Prostate gland (tissue), 2 donors: ENCODE measurements around the gene FAM240B. TPM values are rescaled to one million over a fixed set of nuclear protein-coding genes. Genes with fewer than 3 reads are reported as not detected.

ENCODE experiments used
- DNase-seq: peaks from one replicate; pipeline ENCODE4 v3.0.0-alpha.2; 2019; ENCODE audit warnings: low spot score
- H3K27ac ChIP-seq, 2 donors: fragments of 200-600 bp; sonication (generic); 2 replicates each; pipeline ENCODE4 v1.5.1; 2017 to 2019
- H3K27me3 ChIP-seq: fragments of 200-600 bp; sonication (generic); replicated peaks from 2 replicates; pipeline ENCODE4 v1.5.1; 2019; ENCODE audit not compliant: insufficient read depth
- H3K36me3 ChIP-seq, 2 donors: fragments of 200-600 bp; sonication (generic); 1 replicate in 1 of 2; 2 replicates in 1 of 2; pipeline versions ENCODE4 v1.5.1 to v1.8.1; 2017 to 2019
- H3K4me1 ChIP-seq: fragments of 200-600 bp; sonication (generic); replicated peaks from 2 replicates; pipeline ENCODE4 v1.5.1; 2019
- H3K4me3 ChIP-seq, 2 donors: fragments of 200-600 bp; sonication (generic); 2 replicates each; pipeline ENCODE4 v1.5.1; 2017 to 2019
- H3K9me3 ChIP-seq: fragments of 200-600 bp; sonication (generic); 2 replicates; pipeline ENCODE4 v1.5.1; 2017
- POLR2A ChIP-seq: fragments of 450-650 bp; IDR thresholded peaks from one replicate; pipeline ENCODE4 v1.6.1; 2016; ENCODE audit warnings: antibody characterized with exemption, mild to moderate bottlenecking
- POLR2AphosphoS5 ChIP-seq: sonication (generic); formaldehyde crosslinking; IDR thresholded peaks from one replicate; pipeline ENCODE4 v1.6.1; 2017; ENCODE audit warnings: antibody characterized with exemption
- WGBS: methylation state at CpG from one replicate; pipeline ENCODE4 v1.1.5; 2018; 5-methylcytosine and 5-hydroxymethylcytosine counted together
- intact Hi-C: fragments of 100-400 bp; cut with DNase I; formaldehyde crosslinking; loops from one replicate; pipeline ENCODE4 v1.14.2; 2022
- total RNA-seq, 2 donors: library from RNA; depleted of rRNA; stranded (reverse); fragments of >200 nt; gene quantifications; one replicate each; pipeline ENCODE4 v1.1.0, GENCODE V29; 2016
- TF ChIP-seq, protein P1 (sequence below), 4 experiments: fragments of 200-600 bp in 2 of 4; fragments of 450-650 bp in 2 of 4; sonication (generic) in 2 of 4; IDR thresholded peaks; 1 replicate in 3 of 4; 2 replicates in 1 of 4; pipeline ENCODE4 v1.5.1; 2016 to 2019; ENCODE audit warnings: antibody characterized with exemption in 4 of 4, mild to moderate bottlenecking in 2 of 4, moderate library complexity in 2 of 4

The FAM240B gene
- total RNA-seq, 2 donors from 2014 or later = 2.0 TPM; not detected in 1

DNA sequence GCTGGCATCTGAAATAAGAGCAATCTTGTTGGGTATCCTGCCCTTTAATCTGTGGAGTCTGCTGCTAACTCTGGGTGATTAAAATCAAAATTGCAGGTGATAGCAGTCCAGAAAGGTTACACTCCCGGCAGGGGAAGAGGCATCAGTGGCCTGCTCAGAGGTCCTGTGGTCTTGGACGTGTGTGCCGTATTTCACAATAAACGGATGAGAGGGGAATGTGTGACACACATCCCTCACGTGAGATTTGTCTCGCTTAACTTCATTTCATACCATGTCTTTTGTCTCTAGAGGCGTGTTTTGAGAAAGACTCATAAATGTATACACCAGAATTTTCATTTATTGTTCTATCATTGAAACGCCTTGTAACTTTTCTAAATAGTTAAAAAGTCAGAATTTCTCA lies 36.6 kb downstream of the FAM240B start:
- TF ChIP-seq, protein P1, sequence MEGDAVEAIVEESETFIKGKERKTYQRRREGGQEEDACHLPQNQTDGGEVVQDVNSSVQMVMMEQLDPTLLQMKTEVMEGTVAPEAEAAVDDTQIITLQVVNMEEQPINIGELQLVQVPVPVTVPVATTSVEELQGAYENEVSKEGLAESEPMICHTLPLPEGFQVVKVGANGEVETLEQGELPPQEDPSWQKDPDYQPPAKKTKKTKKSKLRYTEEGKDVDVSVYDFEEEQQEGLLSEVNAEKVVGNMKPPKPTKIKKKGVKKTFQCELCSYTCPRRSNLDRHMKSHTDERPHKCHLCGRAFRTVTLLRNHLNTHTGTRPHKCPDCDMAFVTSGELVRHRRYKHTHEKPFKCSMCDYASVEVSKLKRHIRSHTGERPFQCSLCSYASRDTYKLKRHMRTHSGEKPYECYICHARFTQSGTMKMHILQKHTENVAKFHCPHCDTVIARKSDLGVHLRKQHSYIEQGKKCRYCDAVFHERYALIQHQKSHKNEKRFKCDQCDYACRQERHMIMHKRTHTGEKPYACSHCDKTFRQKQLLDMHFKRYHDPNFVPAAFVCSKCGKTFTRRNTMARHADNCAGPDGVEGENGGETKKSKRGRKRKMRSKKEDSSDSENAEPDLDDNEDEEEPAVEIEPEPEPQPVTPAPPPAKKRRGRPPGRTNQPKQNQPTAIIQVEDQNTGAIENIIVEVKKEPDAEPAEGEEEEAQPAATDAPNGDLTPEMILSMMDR (IDR thresholded peaks at IDR 0.05) = no peak
- TF ChIP-seq POLR2A (no peak), POLR2AphosphoS5 (no peak)
- Histone ChIP-seq H3K36me3 (no peaks in the 10 kb centered on the region), H3K27me3 (no peaks in the 10 kb centered on the region), H3K4me3 (no peak overlapping the region), H3K27ac (no peak overlapping the region), H3K4me1 (no peaks in the 10 kb centered on the region), H3K9me3 (no peaks in the 10 kb centered on the region)
- 92% methylated on average over 8 of the region's 8 CpGs for WGBS
- no peak for DNase-seq
- intact Hi-C loops = no loop called here

DNA sequence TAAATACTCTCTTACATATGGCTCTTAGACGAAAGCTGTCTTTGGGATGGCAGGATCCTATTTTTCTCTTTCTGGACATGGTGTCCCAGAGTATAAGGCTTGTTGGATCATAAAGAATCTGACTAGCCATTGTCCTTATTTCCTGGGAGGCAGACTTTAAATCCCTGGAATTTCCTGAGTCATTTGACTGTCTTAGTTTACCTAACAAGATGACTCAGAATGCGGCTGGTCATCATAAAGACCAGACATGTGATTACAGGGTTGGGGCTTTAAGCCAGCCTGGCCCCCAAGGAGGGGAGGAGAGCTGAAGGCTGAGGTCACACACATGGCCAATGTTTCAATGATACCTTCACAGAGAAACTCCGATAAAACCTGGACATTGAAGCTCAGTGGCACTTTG lies 37.2 kb downstream of the FAM240B start:
- no peak overlapping the region for H3K27ac ChIP-seq
- H3K36me3 ChIP-seq = no peaks in the 10 kb centered on the region
- no peak for DNase-seq
- 80% methylated on average over 3 of the region's 3 CpGs for WGBS
- H3K9me3 ChIP-seq = no peaks in the 10 kb centered on the region
- TF ChIP-seq POLR2A (no peak), POLR2AphosphoS5 (no peak)
- TF ChIP-seq, protein P1 (IDR thresholded peaks at IDR 0.05) = no peak
- intact Hi-C loops = no loop called here
- H3K4me3 ChIP-seq = no peak overlapping the region
- no peaks in the 10 kb centered on the region for H3K27me3 ChIP-seq
- H3K4me1 ChIP-seq = no peaks in the 10 kb centered on the region

DNA sequence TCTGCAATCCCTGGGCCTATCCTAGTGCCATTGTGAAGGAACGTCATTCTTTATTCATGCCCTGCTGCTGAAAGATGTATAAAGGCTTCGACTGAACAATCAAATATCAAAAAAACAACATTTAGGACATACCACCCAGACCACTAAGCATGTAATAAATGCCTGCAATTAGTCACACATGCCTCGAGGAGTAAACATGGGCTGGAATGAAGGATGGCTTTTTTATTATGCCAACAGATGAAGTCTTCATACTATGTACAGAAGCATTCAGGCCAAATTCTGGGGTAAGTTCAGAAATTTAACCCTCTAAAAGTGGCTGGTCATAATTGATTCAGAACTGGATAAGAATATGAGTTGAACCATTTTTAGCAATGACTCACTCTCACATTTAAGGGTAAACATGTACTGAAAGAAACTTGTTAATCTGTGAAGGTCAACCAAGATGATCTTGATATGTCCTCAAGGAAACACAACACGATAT lies 38.1 kb downstream of the FAM240B start:
- no peak for DNase-seq
- intact Hi-C loops = no loop called here
- TF ChIP-seq POLR2AphosphoS5 = no peak
- TF ChIP-seq POLR2A = no peak
- TF ChIP-seq, protein P1 (IDR thresholded peaks at IDR 0.05) = no peak
- Histone ChIP-seq H3K27me3 (no peaks in the 10 kb centered on the region), H3K4me3 (no peak overlapping the region), H3K27ac (no peak overlapping the region), H3K36me3 (no peaks in the 10 kb centered on the region), H3K4me1 (no peaks in the 10 kb centered on the region), H3K9me3 (no peaks in the 10 kb centered on the region)
- WGBS = 42% methylated on average over 4 of the region's 4 CpGs

DNA sequence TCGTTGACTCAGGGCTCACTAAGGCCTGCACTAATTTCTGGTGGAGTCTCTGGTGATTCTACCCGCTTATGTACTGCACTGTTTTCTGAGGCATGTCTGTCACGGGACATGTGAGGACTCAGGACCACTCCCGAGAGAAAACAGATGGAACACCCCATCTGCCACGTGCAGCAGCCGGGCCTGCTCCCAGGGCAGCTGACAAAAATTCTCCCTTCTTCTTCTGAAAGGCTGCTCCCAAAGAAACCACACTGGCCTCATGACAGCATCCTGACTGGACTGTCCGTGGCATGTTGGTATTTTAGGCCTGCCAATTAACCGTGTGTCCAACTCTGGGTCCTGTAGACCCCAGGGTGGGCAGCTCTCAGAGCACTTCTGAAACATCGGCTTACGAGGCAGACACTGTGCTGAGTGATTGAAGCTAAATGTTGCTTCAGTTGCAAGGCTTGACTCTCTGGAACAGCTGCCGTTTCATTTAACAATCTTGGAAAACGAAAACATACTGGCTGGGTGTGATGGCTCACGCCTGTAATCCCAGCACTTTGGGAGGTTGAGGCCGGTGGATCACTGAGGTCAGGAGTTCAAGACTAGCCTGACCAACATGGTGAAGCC lies 39.0 kb downstream of the FAM240B start:
- no peak overlapping the region for H3K4me3 ChIP-seq
- intact Hi-C loops = no loop called here
- H3K27ac ChIP-seq = no peak overlapping the region
- no peaks in the 10 kb centered on the region for H3K9me3 ChIP-seq
- WGBS = 83% methylated on average over 14 of the region's 14 CpGs
- TF ChIP-seq, protein P1 (IDR thresholded peaks at IDR 0.05) = no peak
- no peak for TF ChIP-seq POLR2A
- no peak for TF ChIP-seq POLR2AphosphoS5
- H3K36me3 ChIP-seq = no peaks in the 10 kb centered on the region
- H3K4me1 ChIP-seq = no peaks in the 10 kb centered on the region
- no peak for DNase-seq
- no peaks in the 10 kb centered on the region for H3K27me3 ChIP-seq

DNA sequence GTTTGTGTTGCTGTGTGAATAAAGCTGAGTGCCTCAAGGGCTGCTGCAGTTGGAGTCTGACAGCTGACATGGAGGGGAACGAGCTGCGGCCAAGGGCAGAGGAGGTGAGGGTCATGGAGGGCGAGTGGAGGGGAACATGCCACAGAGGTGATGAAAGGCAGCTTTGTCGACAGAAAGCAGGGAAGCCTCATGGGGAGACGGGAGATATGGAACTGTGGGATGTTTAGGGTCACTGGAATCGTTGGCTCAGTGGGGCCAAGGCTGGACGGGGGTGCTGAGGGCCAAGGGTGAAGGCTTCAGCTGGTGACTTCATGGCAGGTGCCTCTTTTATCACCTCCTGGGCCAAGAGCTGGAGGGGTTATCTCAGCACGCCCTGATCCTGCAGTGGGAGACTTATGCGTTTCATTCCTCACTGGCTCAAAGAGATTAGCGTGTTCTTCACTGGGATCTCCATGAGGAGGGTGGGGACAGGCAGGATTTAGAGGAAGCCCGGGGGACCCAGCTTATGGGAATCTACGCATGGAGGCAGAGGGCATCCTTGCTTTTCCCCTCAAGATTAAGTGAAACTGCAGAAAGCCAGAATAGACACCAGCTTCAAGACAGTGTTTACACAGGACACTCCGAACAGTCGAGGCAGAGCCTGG lies 42.2 kb downstream of the FAM240B start:
- H3K4me3 ChIP-seq = no peak overlapping the region
- H3K27me3 ChIP-seq = no peaks in the 10 kb centered on the region
- no peaks in the 10 kb centered on the region for H3K36me3 ChIP-seq
- intact Hi-C loops = no loop called here
- H3K9me3 ChIP-seq = no peaks in the 10 kb centered on the region
- no peak overlapping the region for H3K27ac ChIP-seq
- H3K4me1 ChIP-seq = no peaks in the 10 kb centered on the region
- DNase-seq = no peak
- TF ChIP-seq POLR2A (no peak), POLR2AphosphoS5 (no peak)
- TF ChIP-seq, protein P1 (IDR thresholded peaks at IDR 0.05) = no peak
- whole genome bisulfite sequencing = 74% methylated on average over 14 of the region's 14 CpGs
